ENCODE results near the gene MLLT3. TPM values are rescaled to one million over a fixed set of nuclear protein-coding genes. Genes with fewer than 3 reads are reported as not detected.

Gene MLLT3
- total RNA-seq, 1 donor from 2014 or later: 8.8 TPM

DNA sequence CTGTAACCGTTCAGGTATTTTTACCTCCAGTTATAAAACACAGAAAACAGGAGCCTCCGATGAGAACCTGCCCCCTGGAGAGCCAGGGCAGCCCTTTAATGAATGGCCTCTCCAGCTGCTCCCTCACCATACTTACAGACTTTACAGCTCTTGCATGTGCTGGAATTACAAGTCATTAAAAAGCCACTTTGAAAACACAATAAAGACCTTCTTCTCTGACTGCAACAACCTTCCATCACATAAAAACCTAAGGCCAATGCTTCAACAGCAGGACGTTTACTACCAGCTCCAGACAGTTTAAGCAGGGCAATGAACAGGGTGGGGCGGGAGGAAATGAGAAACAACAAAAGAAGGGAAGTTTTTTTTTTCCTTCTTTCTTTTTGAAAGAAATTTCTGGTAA is 213.8 kb downstream of the MLLT3 start:
- H3K9me3 ChIP-seq: no peaks in the 10 kb centered on the region
- intact Hi-C loops (cut with DNase I): no loop called here
- no peak overlapping the region for H3K27ac ChIP-seq
- no peak overlapping the region for H3K4me3 ChIP-seq
- peaks cover 4% of the 10 kb centered on the region for H3K4me1 ChIP-seq
- H3K36me3 ChIP-seq: no peaks in the 10 kb centered on the region
- no peak for DNase-seq (ENCODE audit: extremely low spot score in 2 of 2)
- H3K27me3 ChIP-seq: no peaks in the 10 kb centered on the region
- TF ChIP-seq POLR2A (IDR thresholded peaks at IDR 0.05) (no peak), POLR2AphosphoS5 (IDR thresholded peaks at IDR 0.05; ENCODE audit: insufficient read depth in 1 of 2, low read depth in 1 of 2) (no peak)
- TF ChIP-seq, protein P1, sequence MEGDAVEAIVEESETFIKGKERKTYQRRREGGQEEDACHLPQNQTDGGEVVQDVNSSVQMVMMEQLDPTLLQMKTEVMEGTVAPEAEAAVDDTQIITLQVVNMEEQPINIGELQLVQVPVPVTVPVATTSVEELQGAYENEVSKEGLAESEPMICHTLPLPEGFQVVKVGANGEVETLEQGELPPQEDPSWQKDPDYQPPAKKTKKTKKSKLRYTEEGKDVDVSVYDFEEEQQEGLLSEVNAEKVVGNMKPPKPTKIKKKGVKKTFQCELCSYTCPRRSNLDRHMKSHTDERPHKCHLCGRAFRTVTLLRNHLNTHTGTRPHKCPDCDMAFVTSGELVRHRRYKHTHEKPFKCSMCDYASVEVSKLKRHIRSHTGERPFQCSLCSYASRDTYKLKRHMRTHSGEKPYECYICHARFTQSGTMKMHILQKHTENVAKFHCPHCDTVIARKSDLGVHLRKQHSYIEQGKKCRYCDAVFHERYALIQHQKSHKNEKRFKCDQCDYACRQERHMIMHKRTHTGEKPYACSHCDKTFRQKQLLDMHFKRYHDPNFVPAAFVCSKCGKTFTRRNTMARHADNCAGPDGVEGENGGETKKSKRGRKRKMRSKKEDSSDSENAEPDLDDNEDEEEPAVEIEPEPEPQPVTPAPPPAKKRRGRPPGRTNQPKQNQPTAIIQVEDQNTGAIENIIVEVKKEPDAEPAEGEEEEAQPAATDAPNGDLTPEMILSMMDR (IDR thresholded peaks at IDR 0.05): no peak

DNA sequence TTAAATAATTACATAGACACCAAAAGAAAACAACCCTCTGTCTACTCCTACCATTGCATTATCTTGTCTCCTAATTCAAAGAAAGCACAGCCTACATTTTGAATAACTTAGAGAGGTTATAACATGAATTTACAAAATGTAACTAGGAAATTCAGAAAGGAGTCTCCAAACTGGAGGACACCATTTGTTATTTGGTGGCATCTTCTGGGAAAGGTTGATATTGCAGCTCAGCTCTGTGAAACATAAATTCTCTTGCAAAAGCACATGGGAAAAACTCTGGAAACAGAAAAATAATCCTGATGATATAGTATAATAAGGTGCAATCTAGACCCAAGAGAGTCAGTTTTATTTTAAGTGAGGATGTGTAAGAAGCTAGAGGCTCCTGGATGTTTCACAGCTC is 215.3 kb downstream of the MLLT3 start:
- Histone ChIP-seq H3K36me3 (no peaks in the 10 kb centered on the region), H3K27ac (no peak overlapping the region), H3K4me3 (no peak overlapping the region), H3K27me3 (no peaks in the 10 kb centered on the region), H3K4me1 (peaks cover 4% of the 10 kb centered on the region), H3K9me3 (no peaks in the 10 kb centered on the region)
- TF ChIP-seq POLR2AphosphoS5 (IDR thresholded peaks at IDR 0.05; ENCODE audit: insufficient read depth in 1 of 2, low read depth in 1 of 2) (no peak), POLR2A (IDR thresholded peaks at IDR 0.05) (no peak)
- TF ChIP-seq, protein P1 (IDR thresholded peaks at IDR 0.05): no peak
- no peak for DNase-seq (ENCODE audit: extremely low spot score in 2 of 2)
- intact Hi-C loops (cut with DNase I): no loop called here

DNA sequence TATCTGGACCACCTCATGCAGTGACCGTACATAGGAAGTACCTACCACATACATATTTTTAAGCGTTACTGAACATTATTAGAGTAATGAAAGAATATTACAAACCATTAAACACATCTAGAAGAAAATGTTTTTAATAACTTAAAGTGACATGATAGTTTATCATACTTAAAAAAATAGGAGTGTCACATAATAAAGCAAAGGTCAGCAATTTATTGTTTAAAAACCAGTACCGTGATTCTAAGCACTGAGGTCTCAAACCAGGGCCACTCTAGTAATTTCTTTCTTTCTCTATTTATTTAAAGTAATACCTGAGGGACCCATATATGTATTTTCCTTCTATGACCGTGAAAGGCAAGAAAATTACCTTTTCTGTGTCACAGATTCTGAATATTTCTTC is 216.0 kb downstream of the MLLT3 start:
- H3K27ac ChIP-seq: no peak overlapping the region

DNA sequence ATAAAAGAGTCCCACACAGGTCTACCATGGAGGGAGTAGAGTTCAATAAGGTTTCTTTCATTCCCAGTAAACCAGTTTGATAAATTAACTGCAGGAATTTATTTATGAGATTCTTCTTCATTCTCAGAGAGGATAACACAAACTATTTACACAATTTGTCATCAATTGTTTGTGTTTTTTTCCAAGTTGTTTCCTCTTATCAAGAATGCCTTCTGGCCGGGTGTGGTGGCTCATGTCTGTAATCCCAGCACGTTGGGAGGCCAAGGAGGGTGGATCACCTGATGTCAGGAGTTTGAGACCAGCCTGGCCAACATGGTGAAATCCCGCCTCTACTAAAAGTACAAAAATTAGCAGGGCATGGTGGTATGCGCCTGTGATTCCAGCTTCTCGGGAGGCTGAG is 216.7 kb downstream of the MLLT3 start:
- intact Hi-C loops (cut with DNase I): no loop called here

More for the DNA sequence above, 216.0 kb downstream of the MLLT3 start:
- no peaks in the 10 kb centered on the region for H3K9me3 ChIP-seq
- intact Hi-C loops (cut with DNase I): no loop called here
- DNase-seq (ENCODE audit: extremely low spot score in 2 of 2): no peak
- H3K4me3 ChIP-seq: no peak overlapping the region
- H3K27me3 ChIP-seq: no peaks in the 10 kb centered on the region
- TF ChIP-seq POLR2A (IDR thresholded peaks at IDR 0.05): no peak
- TF ChIP-seq, protein P1 (IDR thresholded peaks at IDR 0.05): no peak
- no peak for TF ChIP-seq POLR2AphosphoS5 (IDR thresholded peaks at IDR 0.05; ENCODE audit: insufficient read depth in 1 of 2, low read depth in 1 of 2)
- H3K4me1 ChIP-seq: peaks cover 4% of the 10 kb centered on the region
- H3K36me3 ChIP-seq: no peaks in the 10 kb centered on the region

DNA sequence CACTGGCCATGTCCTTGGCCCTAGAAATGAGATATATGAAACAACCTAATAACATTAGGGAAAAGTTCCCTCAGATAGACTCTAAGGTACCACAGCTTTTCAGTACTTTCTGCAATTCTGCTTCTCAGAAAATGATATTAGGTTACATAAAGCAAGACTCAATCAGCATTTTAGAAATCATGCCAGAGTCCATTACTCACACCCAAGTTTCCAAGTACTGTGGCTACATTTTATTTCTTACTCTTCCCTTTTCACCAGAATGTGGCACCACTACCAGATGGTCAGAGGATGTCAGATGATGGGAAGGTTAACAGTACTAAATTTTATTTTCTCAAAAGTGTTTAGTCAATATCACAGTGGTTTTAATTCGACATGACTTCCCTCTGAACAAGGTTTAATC is 217.2 kb downstream of the MLLT3 start:
- Histone ChIP-seq H3K27ac (no peak overlapping the region), H3K27me3 (no peaks in the 10 kb centered on the region), H3K4me3 (no peak overlapping the region), H3K4me1 (peaks cover 4% of the 10 kb centered on the region), H3K36me3 (no peaks in the 10 kb centered on the region), H3K9me3 (no peaks in the 10 kb centered on the region)
- DNase-seq (ENCODE audit: extremely low spot score in 2 of 2): no peak
- intact Hi-C loops (cut with DNase I): no loop called here
- TF ChIP-seq POLR2A (IDR thresholded peaks at IDR 0.05) (no peak), POLR2AphosphoS5 (IDR thresholded peaks at IDR 0.05; ENCODE audit: insufficient read depth in 1 of 2, low read depth in 1 of 2) (no peak)
- TF ChIP-seq, protein P1 (IDR thresholded peaks at IDR 0.05): no peak

More for the DNA sequence above, 216.7 kb downstream of the MLLT3 start:
- Histone ChIP-seq H3K27ac (no peak overlapping the region), H3K4me1 (peaks cover 4% of the 10 kb centered on the region), H3K36me3 (no peaks in the 10 kb centered on the region), H3K4me3 (no peak overlapping the region), H3K27me3 (no peaks in the 10 kb centered on the region), H3K9me3 (no peaks in the 10 kb centered on the region)
- TF ChIP-seq POLR2AphosphoS5 (IDR thresholded peaks at IDR 0.05; ENCODE audit: insufficient read depth in 1 of 2, low read depth in 1 of 2): no peak
- TF ChIP-seq, protein P1 (IDR thresholded peaks at IDR 0.05): no peak
- no peak for TF ChIP-seq POLR2A (IDR thresholded peaks at IDR 0.05)
- DNase-seq (ENCODE audit: extremely low spot score in 2 of 2): no peak

Data from vagina (tissue), 2 donors.